G401 (cell line): ENCODE measurements around the gene CHORDC1. TPM values are rescaled to one million over a fixed set of nuclear protein-coding genes. Genes with fewer than 3 reads are reported as not detected.
"Not testable (repeated sequence)": the region's sequence is repeated elsewhere in the genome, so short reads cannot be mapped to it uniquely, and the experiment has no call there.

Experiments used
- DNase-seq: peaks from one replicate; pipeline ENCODE4 v3.0.0-alpha.2; 2015; ENCODE audit warnings: low spot score
- in situ Hi-C: cut with HindIII; loops from 2 replicates; pipeline ENCODE4 v1.10.0; 2016; ENCODE audit warnings: low sequenced_read_pairs, mixed read lengths
- total RNA-seq: library from RNA; depleted of rRNA; stranded (reverse); fragments of >200 nt; shearing (Covaris generic); gene quantifications from 2 replicates; pipeline ENCODE4 v1.2.3, GENCODE V29; 2014; rRNA removed

The CHORDC1 gene
- total RNA-seq, 1 experiment from 2014 or later = 91.7 TPM

DNA sequence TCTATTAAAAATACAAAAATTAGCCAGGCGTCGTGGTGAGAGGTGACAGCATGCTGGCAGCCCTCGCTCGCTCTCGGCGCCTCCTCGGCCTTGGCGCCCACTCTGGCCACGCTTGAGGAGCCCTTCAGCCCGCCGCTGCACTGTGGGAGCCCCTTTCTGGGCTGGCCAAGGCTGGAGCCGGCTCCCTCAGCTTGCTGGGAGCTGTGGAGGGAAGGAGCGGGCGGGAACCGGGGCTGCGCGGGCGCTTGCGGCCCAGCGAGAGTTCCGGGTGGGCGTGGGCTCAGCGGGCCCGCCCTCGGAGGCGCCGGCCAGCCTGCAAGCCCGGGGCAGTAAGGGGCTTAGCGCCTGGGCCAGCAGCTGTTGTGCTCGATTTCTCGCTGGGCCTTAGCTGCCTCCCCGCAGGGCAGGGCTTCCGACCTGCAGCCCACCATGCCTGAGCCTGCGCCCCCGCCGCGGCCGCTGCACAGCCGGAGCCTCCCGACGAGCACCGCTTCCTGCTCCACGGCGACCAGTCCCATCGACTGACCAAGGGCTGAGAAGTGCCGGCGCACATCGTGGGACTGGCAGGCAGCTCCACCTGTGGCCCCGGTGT, 55.8 kb downstream of the CHORDC1 start:
- DNase-seq, in situ Hi-C loops: not testable (repeated sequence)

Other genes starting within 250 kb of the CHORDC1 start
- 0.20 and 2.2 TPM in 2 replicates for gene TRIM49C, start 191.9 kb downstream of the CHORDC1 start, total RNA-seq
- gene UBTFL1, start 137.1 kb downstream of the CHORDC1 start, total RNA-seq = not detected in 2 replicates
- not detected in 2 replicates for gene NAALAD2, start 88.4 kb downstream of the CHORDC1 start, total RNA-seq